GM19193 (cell line): Measurements from ENCODE around the gene ZNF831.

ENCODE experiments used
- POLR2A ChIP-seq: IDR thresholded peaks from 4 replicates; pipeline ENCODE4 v1.6.1; 2011; ENCODE audit not compliant: insufficient read depth, insufficient read length; ENCODE audit errors: extremely low read depth

The ZNF831 gene

DNA sequence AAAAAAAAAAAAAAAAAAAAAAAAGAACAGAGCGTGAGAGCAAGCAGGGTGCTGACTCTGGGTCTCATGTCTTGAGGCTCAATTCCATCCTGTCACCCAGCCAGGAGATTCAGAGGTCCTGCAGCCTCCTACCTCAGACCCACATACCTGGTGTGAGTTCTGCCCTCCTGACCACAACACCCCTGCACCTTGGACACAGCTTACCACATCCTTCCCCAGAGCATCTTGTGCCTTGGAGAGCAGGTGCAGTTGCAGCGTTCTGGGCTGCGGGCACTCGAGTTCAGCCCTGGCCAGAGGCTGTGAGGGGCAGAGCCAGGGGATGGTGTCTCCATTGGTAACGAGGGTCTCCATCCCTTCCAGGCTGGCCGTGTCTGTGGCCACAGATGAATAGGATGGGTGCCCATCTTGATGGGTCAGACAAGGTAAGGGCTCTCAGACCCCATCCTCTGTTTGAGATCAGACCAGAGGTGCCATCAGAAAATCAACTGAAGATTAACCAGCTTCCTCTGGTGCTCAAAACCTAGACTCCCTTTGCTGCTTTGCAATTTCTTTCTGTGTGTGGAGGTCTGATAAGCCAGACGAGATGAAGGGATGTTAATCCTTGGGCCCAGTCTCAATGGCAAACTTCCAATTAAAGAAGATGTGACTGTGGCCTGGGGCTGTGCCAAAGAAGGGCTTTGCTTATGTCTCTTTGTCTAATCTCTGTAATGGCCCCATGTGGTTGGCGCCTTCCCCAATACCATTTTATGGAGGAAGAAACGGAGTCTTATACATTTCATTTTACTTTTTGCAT is 14.7 kb upstream of the ZNF831 start:
- TF ChIP-seq POLR2A, result no peak

DNA sequence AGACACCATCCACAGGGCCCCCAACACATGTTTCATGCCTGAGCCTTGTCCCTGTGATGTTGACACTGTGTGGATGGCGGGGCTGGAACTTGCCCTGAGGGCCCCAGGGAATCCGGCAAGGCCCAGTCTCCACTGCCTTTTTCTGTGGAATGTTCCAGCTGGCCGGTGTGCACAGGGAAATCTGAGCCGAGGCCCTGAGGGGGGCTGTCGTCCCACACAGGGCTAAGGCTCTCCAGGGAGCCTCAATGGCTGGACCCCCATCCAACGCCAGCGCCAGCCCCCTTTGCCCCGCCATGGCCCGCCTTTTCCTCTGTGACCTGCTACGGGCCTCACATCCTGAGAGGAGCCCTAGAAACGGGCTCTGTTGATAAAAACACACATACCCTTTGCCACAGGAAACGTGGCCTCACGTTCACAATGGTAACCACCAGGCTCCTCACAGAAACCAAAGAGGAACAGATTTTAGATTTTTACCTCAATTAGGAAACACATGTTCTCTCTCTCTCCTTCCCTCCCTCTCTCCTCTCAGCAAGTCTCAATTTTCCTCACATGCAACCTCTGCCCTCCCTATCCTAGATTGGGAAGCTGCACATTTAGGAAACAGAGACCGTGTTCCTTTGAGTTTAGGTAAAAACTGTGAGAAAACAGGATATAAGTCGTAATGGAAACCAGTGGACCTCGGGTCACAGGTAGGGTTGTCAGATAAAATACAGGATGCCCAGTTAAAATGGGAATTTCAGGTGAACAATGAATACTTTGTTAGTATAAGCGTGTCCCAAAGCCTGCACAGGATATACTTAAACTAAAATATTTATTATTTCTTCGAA is 13.7 kb upstream of the ZNF831 start:
- no peak for TF ChIP-seq POLR2A

DNA sequence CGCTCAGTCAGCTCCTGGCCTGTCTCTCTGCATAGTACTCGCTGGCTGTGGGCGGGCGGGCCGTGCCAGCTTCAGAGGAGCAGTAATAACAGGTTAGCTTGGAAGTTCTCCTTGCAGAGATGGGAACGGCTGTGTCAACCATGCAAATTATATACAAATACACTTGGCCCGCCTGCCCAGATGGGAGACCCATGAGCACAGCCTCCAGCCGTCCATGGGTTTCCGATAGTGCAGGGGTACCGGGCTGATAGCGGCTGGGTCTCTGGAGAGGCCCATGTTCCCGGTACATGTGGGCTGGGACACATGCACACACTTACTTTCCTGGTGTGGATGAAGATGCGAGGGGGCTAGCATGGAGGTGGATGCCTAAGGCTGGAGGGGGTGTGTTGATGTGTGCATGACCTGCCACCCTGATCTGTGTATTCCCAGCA is 12.8 kb upstream of the ZNF831 start:
- TF ChIP-seq POLR2A, result no peak

DNA sequence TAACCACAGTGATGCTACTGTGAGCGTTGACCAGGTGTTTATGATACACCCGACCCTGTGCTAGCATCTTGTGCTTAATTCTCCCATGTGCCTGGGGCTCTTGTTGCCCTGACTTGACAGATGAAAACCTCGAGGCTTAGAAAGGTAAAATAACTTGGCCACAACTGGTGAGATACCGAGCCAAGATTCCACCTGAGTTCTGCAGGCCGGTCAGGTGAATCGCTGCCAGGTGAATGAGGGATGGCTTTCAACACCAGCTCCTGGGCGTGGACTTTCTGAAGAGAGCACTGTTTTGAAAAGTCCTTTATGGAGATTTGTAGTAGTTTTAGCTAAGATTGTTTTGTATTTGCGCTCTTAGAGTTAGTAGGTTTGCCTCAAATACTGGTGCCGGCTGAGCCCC is 12.2 kb upstream of the ZNF831 start:
- TF ChIP-seq POLR2A, result no peak

DNA sequence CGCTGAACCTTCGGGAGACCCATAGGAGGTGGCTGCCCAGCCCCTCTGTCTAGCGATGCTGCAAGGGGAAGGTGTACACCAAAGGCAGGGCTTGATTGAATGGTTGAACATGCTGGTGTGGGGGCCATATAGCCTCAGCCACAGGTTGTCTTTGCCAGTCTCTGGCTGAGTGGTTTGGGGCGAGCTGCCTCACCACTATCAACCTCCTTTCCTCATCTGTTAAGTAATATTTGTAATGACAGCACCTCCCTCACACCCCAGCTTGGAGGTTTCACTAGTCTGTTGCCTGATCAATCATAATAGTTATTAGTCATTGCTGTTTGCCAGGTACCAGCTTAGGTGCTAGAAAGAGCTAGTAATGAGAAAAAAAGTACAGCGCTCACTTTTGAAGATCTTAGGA is 11.8 kb upstream of the ZNF831 start:
- no peak for TF ChIP-seq POLR2A

DNA sequence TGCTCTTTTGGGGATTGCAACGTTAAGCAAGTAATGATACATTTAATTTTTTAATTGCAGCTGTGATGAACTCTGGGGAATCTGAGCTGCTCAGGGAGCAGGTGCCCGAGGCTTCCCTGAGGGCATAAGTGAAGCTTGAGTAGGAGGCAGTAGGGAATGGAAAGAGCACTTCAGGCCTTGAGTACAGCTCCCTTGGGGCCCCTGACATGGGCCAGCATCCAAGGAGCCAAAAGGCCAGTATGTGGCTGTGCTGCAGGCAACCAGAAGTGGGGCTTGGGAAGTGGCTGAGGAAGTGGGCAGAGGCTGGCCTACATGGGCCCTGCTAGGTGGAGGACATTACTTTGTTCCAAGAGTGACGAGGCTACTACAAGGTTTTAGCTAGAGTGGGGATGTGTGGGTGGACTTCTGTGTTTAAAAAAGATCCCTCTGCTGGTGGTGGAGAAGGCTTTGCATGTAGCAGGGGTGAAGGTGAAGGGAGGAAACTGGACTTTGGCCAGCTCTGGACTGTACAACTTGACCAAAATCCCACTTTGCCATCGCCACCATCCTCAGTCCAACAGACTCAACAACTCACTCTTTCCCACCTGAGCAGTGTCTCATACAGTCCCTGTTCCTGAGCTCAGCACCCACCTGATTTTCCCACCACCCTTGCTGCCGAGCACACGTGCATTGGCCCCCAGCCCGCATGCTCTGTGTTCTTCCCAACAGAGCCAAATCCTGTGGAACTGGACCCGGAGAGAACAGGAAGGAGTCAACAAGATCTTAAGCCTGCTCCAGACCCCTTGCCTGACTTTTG is 10.9 kb upstream of the ZNF831 start:
- TF ChIP-seq POLR2A, result no peak

DNA sequence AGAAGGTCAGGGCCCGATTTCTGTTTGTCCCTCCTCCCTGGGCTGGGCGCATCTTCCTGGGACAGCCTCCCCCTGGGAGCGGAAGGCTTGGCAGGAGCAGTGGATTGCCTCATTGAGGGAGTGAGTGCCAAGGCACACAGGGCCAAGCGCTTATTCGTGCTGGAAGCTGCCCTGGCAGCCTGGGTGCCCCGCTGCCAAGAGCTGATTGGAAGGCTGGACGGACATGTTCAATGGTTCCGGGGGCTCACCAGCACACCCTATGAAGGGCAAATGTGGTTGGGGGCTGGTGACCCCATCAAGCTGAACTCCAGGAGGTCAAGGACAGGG is 10.3 kb upstream of the ZNF831 start:
- TF ChIP-seq POLR2A, result no peak

DNA sequence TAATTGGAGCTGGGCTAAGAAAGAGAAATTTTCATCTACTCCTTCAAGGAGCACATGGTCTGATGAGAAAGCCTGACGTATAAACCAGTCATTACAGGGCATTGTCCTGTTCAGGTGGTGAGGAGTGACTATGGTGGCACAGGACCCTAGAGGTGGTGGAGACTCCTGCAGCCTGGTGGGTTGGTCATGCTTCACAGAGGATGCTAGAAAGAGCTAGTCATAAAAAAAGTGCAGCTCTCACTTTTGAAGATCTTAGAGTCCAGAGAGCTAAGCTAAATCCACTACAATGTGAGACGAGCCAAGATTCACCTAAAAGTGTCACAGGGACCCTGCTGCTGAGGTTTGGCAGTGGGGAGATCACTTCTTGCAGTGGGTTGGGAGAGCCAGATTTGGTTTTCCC is 9.8 kb upstream of the ZNF831 start:
- TF ChIP-seq POLR2A, result no peak

DNA sequence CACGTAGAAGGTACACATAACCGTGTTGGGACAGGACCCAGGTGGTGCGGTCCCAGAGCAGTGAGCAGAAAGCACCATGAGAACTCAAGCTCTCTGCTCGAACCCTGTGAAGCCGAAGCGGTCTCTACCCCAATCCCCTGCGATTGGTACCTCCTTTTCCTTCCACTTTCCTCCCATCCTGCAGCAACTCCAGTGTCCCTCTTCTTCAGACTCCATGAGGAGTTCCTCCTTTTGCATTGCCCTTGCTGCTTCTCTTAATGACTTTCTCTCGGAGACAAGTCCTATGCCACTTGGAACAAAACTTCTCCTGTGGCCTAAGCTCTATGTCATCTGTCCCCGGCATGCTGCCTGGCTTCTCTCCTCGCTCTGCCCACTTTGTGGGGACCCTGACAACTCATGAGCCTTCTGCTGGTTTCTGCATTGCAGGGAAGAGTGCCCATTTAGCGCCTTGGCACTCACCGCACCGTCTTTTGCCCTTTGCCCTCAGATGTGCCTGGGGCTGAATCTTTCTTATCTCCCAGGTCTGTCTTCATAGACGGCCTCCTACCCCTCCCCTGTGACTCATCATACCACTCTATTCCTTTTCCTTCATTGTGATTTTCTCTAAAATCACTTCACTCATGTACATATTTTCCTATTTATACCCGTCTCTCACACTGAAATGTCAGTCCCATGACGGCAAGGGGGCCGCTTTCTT is 9.2 kb upstream of the ZNF831 start:
- no peak for TF ChIP-seq POLR2A

DNA sequence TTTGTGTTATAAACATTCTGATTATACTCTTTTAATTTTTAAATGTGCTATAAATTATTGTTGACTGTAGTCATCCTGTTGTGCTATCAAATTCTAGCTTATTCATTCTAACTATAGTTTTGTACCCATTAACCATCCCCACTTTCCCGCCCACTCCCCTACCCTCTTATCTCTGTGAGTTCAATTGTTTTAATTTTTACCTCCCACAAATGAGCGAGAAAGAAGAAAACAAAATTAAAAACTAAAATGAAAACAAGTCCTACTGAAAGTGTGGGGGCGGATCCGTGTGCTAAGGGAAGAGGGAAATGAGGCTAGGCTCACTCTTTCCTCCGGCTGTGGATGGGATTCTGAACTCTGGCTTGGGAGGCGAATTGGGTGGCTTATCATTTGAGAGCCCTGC is 6.6 kb upstream of the ZNF831 start:
- TF ChIP-seq POLR2A, result no peak

DNA sequence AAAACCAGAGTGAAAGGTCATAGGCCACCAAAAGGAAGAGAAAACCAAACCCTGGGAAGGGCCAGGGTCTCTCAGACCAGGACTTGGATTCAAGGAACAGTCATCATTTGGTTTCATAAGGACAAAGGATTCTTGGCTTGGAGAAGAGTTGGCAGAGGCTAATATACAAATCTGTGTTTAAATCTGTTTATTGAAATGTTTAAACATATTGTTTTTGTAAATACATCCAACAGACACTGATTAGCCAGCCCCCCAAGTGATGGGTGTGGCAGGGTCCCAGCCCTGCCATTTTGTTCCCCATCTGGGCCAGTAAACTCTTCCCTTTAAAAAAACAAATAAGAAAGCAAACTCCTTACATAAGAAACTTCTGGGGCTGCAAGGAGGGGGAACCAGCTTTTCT is 6.1 kb upstream of the ZNF831 start:
- TF ChIP-seq POLR2A, result no peak

DNA sequence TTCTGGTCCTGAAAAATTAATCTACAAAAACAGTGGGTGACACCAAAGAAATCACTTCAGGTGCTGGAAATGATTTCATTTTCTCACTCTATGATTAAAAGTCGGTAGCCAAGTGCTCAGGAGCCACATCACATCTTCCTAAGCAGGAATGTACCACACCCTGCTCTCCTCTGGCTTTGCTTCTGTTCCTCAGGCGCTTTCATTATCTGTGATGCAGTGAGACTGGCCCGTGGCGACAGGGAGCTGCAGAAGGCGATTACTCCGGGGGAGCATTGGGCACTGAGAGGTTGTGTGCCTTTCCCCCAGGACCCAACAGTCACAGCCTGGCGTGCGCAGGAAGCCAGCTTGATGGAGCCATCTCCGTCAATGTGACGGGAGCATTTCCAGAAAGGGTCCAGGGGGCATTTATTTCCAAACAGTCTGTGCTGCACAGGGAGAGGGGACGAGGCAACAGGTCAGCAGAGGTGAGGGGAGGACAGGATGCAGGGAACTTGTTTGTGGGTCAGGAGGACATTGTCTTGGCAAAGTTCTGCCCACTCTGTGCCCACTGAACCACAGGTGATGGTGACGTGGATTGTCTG is 5.6 kb upstream of the ZNF831 start:
- TF ChIP-seq POLR2A, result no peak

DNA sequence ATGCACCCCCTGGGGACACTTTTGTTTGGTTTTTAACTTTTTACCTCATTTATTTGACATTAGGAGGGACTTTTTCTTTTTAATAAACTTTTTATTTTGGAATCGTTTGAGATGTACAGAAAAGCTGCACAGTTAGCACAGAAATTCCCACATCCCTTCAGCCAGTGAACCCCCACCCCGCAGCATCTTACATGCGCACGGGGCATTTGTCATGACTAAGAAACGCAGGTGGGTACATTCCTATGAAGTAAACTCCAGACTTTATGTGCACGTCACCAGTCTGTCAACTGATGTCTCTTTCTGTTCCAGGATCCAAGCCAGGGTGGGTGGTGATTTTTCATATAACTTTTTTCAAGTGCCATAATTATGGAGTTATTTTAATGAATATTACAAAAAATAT is 4.9 kb upstream of the ZNF831 start:
- no peak for TF ChIP-seq POLR2A

DNA sequence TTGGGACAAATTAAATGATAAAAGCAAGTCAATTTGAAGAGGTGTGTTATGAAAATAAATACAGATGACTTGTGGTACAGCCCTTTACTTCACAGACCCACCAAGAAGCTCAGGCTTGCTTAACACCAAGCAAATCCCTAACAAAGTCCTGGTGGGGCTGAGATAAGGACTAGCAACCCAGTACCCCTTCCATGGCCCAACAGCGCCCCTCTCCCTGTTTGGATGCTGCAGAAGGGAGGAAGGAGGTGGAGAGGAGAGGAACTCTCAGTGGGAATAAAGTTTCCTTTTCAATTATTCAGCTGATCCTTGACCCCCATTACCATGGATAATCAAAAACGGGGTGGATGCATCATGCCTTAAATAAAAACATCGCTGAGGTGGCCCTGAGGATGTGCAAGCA is 4.5 kb upstream of the ZNF831 start:
- no peak for TF ChIP-seq POLR2A
